HG02623 (cell line): ENCODE measurements around the gene SERPINA4.
"Not testable (repeated sequence)": the region's sequence is repeated elsewhere in the genome, so short reads cannot be mapped to it uniquely, and the experiment has no call there.

ENCODE experiments used
- ATAC-seq: cut with Tn5 transposase; IDR thresholded peaks from one replicate; pipeline ENCODE4 v1.9.1; 2021; ENCODE audit warnings: moderate library complexity; ENCODE audit not compliant: unreplicated experiment

SERPINA4 gene

GRCh38 chr14:94564381-94564780 lies 3.1 kb downstream of the SERPINA4 start:
- ATAC-seq = no peak

GRCh38 chr14:94568186-94568585 lies 6.9 kb downstream of the SERPINA4 start:
- ATAC-seq = no peak

GRCh38 chr14:94569381-94570001 lies 8.2 kb downstream of the SERPINA4 start:
- ATAC-seq = no peak

GRCh38 chr14:94570002-94570400 lies 8.8 kb downstream of the SERPINA4 start:
- ATAC-seq = no peak

GRCh38 chr14:94570440-94570839 lies 9.2 kb downstream of the SERPINA4 start:
- ATAC-seq = no peak

- no peak for ATAC-seq
These were observed 10.2 kb downstream of the SERPINA4 start for GRCh38 chr14:94571395-94571794.

- no peak for ATAC-seq
These were observed 10.7 kb downstream of the SERPINA4 start for GRCh38 chr14:94571950-94572349.

- no peak for ATAC-seq
These were observed 11.5 kb downstream of the SERPINA4 start for GRCh38 chr14:94572637-94573303.

- ATAC-seq = no peak
These were observed 12.4 kb downstream of the SERPINA4 start for GRCh38 chr14:94573475-94574277.

GRCh38 chr14:94574336-94574735 lies 13.1 kb downstream of the SERPINA4 start:
- ATAC-seq = no peak

- no peak for ATAC-seq
These were observed 14.7 kb downstream of the SERPINA4 start for GRCh38 chr14:94575730-94576585.

- not testable (repeated sequence) for ATAC-seq
These were observed 16.2 kb downstream of the SERPINA4 start for GRCh38 chr14:94577472-94577871.

- ATAC-seq = no peak
These were observed 17.5 kb downstream of the SERPINA4 start for GRCh38 chr14:94578712-94579111.

GRCh38 chr14:94581127-94581999 lies 20.1 kb downstream of the SERPINA4 start, which contains the start of gene SERPINA5:
Gene SERPINA5 (plus strand): TSS chr14:94581426. CDS start chr14:94587363, 5,937 bp downstream.
- ATAC-seq = no peak

GRCh38 chr14:94582199-94582750 lies 21.0 kb downstream of the SERPINA4 start:
- no peak for ATAC-seq

- ATAC-seq = no peak
These were observed 21.6 kb downstream of the SERPINA4 start for GRCh38 chr14:94582851-94583250.

- ATAC-seq = no peak
These were observed 22.3 kb downstream of the SERPINA4 start for GRCh38 chr14:94583557-94583956.

GRCh38 chr14:94584591-94585280 lies 23.5 kb downstream of the SERPINA4 start:
- ATAC-seq = no peak

- no peak for ATAC-seq
These were observed 25.4 kb downstream of the SERPINA4 start for GRCh38 chr14:94586635-94587034.
